Esophagus muscularis mucosa (tissue), 4 donors: Measurements from ENCODE around the gene ZNF423. TPM values are rescaled to one million over a fixed set of nuclear protein-coding genes. Genes with fewer than 3 reads are reported as not detected.

Experiments used
- DNase-seq: peaks from one replicate; pipeline ENCODE4 v3.0.0-alpha.2; 2017; ENCODE audit errors: extremely low spot score
- H3K27ac ChIP-seq, 4 donors: fragments of 200-600 bp; sonication (generic); replicated peaks in 1 of 4; 1 replicate in 3 of 4; 2 replicates in 1 of 4; pipeline ENCODE4 v1.5.1; 2016 to 2019; ENCODE audit warnings: mild to moderate bottlenecking in 1 of 4
- H3K27me3 ChIP-seq, 4 donors: fragments of 200-600 bp; sonication (generic); one replicate each; pipeline versions ENCODE4 v1.5.1 to v1.6.0; 2016 to 2019
- H3K36me3 ChIP-seq, 4 donors: fragments of 200-600 bp; sonication (generic); one replicate each; pipeline ENCODE4 v1.5.1; 2016 to 2019
- H3K4me1 ChIP-seq, 4 donors: fragments of 200-600 bp; sonication (generic); one replicate each; pipeline ENCODE4 v1.5.1; 2016 to 2019
- H3K4me3 ChIP-seq, 4 donors: fragments of 200-600 bp; sonication (generic); 1 replicate in 2 of 4; 2 replicates in 2 of 4; pipeline ENCODE4 v1.5.1; 2016 to 2019; ENCODE audit warnings: mild to moderate bottlenecking in 4 of 4, moderate library complexity in 1 of 4
- H3K9me3 ChIP-seq, 4 donors: fragments of 200-600 bp; sonication (generic); 1 replicate in 3 of 4; 2 replicates in 1 of 4; pipeline ENCODE4 v1.5.1; 2016 to 2019
- EP300 ChIP-seq: sonication (generic); formaldehyde crosslinking; IDR thresholded peaks from one replicate; pipeline ENCODE4 v1.6.1; 2017; ENCODE audit warnings: antibody characterized with exemption
- POLR2A ChIP-seq: fragments of 450-650 bp; IDR thresholded peaks from one replicate; pipeline ENCODE4 v1.6.1; 2017; ENCODE audit warnings: antibody characterized with exemption, moderate library complexity, mild to moderate bottlenecking, low read depth
- POLR2AphosphoS5 ChIP-seq, 2 donors: sonication (generic); formaldehyde crosslinking; IDR thresholded peaks; one replicate each; pipeline ENCODE4 v1.6.1; 2017; ENCODE audit warnings: antibody characterized with exemption in 2 of 2
- WGBS: methylation state at CpG from one replicate; pipeline ENCODE4 v1.1.5; 2018; 5-methylcytosine and 5-hydroxymethylcytosine counted together
- intact Hi-C: fragments of 100-400 bp; cut with DNase I; formaldehyde crosslinking; loops from one replicate; pipeline ENCODE4 v1.15.1; 2023
- total RNA-seq, 4 donors: library from RNA; depleted of rRNA; stranded (reverse); fragments of >200 nt; gene quantifications; one replicate each; pipeline versions ENCODE4 v1.1.0 to v1.2.1, GENCODE V29; 2016
- TF ChIP-seq, protein P1 (sequence below), 3 experiments: fragments of 200-600 bp in 2 of 3; fragments of 450-650 bp in 1 of 3; sonication (generic) in 2 of 3; IDR thresholded peaks; one replicate each; pipeline ENCODE4 v1.5.1; 2017 to 2019; ENCODE audit warnings: antibody characterized with exemption in 3 of 3, mild to moderate bottlenecking in 2 of 3, moderate library complexity in 1 of 3

ZNF423 gene
- total RNA-seq, 4 donors from 2014 or later = 8.7 to 22.5 (median 10.3) TPM

DNA sequence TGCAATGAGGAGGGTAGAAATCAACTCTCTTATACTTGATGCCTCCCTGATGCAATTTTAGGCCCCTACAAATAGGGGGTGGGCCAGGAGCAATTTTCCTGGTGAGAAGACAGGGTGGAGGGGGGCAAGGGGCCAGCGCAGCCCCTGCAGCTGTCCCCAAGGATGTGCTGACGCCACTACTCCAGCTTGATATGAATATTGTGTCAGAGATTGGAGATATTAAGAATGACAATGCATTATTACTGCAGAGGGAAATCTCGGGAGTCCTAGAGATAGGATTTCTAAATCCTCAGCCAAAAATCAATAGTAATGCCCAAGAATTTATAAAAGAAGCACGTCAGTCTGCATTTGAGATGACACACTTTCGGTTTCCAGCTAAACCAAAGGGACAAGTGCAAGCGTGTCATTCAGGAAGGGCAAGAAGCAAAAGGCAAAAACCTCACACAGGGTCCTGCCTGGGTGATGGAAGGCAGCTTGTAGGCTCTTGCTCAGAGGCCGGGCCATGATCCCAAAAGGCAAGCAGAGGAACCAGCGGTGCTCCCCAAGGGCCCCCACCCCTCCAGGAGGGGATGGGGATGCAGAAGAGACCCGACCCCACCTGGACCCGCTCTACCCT, 303.5 kb downstream of the ZNF423 start:
- Histone ChIP-seq H3K27me3 (no peaks in the 10 kb centered on the region), H3K9me3 (no peaks in the 10 kb centered on the region), H3K4me3 (no peak overlapping the region), H3K4me1 (peaks cover 0 to 9% (median 3%) of the 10 kb centered on the region in 4 donors), H3K27ac (no peak overlapping the region), H3K36me3 (no peaks in the 10 kb centered on the region)
- TF ChIP-seq POLR2AphosphoS5 (IDR thresholded peaks at IDR 0.05) = no peak
- TF ChIP-seq EP300 = no peak
- TF ChIP-seq, protein P1, sequence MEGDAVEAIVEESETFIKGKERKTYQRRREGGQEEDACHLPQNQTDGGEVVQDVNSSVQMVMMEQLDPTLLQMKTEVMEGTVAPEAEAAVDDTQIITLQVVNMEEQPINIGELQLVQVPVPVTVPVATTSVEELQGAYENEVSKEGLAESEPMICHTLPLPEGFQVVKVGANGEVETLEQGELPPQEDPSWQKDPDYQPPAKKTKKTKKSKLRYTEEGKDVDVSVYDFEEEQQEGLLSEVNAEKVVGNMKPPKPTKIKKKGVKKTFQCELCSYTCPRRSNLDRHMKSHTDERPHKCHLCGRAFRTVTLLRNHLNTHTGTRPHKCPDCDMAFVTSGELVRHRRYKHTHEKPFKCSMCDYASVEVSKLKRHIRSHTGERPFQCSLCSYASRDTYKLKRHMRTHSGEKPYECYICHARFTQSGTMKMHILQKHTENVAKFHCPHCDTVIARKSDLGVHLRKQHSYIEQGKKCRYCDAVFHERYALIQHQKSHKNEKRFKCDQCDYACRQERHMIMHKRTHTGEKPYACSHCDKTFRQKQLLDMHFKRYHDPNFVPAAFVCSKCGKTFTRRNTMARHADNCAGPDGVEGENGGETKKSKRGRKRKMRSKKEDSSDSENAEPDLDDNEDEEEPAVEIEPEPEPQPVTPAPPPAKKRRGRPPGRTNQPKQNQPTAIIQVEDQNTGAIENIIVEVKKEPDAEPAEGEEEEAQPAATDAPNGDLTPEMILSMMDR (IDR thresholded peaks at IDR 0.05) = no peak
- no peak for TF ChIP-seq POLR2A
- intact Hi-C loops = no loop called here
- WGBS = 89% methylated on average over 10 of the region's 10 CpGs
- DNase-seq = no peak

DNA sequence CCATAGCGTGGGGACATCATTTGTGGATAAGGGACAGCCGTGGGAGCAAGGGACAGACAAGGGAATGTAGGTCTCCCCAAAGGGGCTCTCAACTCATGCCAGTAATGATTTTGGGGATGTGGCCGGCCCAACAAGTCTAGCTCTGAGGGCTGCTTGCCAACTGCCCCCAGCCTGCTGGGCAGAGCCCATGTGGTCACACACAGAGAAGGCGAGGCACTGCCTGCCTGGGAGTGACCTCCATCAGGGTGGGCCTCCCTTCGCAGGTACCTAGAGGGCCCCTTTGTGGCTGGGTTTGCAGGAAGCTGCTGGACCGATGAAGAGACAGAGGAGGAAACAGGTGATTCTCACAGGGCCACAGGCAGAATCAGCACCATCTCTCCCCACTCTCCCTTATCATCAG, 305.2 kb downstream of the ZNF423 start:
- Histone ChIP-seq H3K4me1 (no peaks in the 10 kb centered on the region), H3K9me3 (no peaks in the 10 kb centered on the region), H3K27me3 (no peaks in the 10 kb centered on the region), H3K27ac (no peak overlapping the region), H3K36me3 (no peaks in the 10 kb centered on the region), H3K4me3 (no peak overlapping the region)
- 93% methylated on average over 4 of the region's 6 CpGs for WGBS
- intact Hi-C loops = no loop called here
- DNase-seq = no peak
- no peak for TF ChIP-seq POLR2A
- TF ChIP-seq, protein P1 (IDR thresholded peaks at IDR 0.05) = no peak
- no peak for TF ChIP-seq EP300
- TF ChIP-seq POLR2AphosphoS5 (IDR thresholded peaks at IDR 0.05) = no peak

DNA sequence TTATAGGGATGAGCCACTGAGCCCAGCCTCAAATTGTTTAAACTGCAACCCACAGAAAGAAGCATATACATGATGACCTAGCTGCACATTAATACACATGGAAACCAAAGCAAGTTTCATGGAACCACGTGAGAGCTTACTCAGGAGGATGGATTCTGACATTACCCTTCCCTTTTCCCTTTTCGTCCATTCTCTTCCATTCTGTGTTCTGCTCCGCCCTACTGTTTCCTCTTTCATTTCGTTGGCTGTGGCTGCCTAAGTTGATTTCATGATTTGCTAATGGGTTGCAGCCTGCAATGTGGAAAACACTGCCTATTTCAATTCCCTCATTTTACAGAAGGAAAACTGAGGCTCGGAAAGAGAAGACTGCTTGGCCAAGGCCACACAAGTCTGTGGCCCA, 305.8 kb downstream of the ZNF423 start:
- Histone ChIP-seq H3K27me3 (no peaks in the 10 kb centered on the region), H3K4me1 (no peaks in the 10 kb centered on the region), H3K4me3 (no peak overlapping the region), H3K27ac (no peak overlapping the region), H3K36me3 (no peaks in the 10 kb centered on the region), H3K9me3 (no peaks in the 10 kb centered on the region)
- no peak for TF ChIP-seq POLR2AphosphoS5 (IDR thresholded peaks at IDR 0.05)
- TF ChIP-seq, protein P1 (IDR thresholded peaks at IDR 0.05) = no peak
- TF ChIP-seq POLR2A = no peak
- TF ChIP-seq EP300 = no peak
- intact Hi-C loops = no loop called here
- WGBS = 85% methylated on average over 5 of the region's 5 CpGs
- no peak for DNase-seq

DNA sequence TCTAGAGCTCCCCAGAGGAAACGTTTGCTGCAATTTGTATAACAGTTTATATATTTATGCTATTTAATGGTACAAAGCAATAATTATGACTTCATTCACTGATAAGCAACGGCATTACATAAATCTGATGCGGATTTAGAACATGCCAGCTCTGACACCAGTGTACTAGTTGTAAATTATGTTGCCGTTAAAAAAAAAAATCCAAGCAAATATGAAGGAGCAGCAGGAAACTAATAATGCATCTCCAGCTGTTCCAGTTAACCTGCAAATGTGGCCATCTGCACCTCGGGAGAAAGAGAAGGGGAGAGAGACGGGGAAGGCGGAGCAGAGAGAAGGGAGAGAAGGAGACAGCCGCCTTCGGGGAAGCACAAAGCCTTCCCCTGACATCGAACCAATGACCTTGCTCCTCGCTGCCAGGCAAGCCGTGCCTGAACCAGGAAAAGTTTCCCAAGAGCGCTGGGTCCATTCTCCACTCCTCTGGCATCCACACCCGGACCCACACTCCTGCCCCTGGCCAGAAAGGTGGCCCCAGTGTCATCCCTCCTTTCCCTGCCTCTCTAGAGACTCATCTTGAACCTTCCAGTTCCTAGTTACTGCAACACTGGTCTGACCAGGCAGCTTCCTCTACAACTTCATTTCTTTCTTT, 307.5 kb downstream of the ZNF423 start:
- no peak overlapping the region for H3K4me3 ChIP-seq
- TF ChIP-seq EP300 (no peak), POLR2A (no peak), POLR2AphosphoS5 (IDR thresholded peaks at IDR 0.05) (no peak)
- TF ChIP-seq, protein P1 (IDR thresholded peaks at IDR 0.05) = no peak
- intact Hi-C loops = no loop called here
- H3K4me1 ChIP-seq = peaks cover 0 to 2% (median under 1%) of the 10 kb centered on the region in 4 donors
- no peak for DNase-seq
- WGBS = 86% methylated on average over 14 of the region's 14 CpGs
- no peaks in the 10 kb centered on the region for H3K27me3 ChIP-seq
- no peaks in the 10 kb centered on the region for H3K36me3 ChIP-seq
- H3K27ac ChIP-seq = no peak overlapping the region
- H3K9me3 ChIP-seq = no peaks in the 10 kb centered on the region
